Astrocyte (in vitro differentiated cells and primary cell): ENCODE results near the gene EFCC1.

Experiments used
- EZH2 ChIP-seq: IDR thresholded peaks from 2 replicates; pipeline ENCODE4 v1.6.1; 2012; ENCODE audit warnings: mild to moderate bottlenecking, low read length, inconsistent platforms; ENCODE audit not compliant: insufficient read depth
- TF ChIP-seq, protein P1 (sequence below): IDR thresholded peaks from 2 replicates; pipeline ENCODE4 v1.5.1; 2011; ENCODE audit warnings: low read depth, mild to moderate bottlenecking, inconsistent platforms, low read length, moderate library complexity; ENCODE audit not compliant: insufficient read depth

DNA sequence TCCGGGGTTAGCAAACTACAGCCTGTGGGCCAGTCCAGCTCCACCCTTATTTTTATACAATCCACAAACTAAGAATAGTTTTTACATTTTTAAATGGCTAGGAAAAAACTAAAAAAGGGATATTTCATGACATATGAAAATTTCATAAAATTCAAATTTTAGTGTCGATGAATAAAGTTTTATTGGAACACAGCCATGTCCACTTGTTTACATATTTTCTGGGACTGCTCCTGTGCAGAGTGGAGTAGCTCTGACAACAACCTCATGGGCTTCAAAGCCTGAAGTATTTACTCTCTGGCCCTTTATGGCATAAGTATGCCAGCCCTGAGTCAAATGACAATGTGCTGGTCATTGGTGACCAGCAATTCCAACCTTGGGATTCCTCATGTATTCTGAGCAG is 17.2 kb downstream of the EFCC1 start:
- TF ChIP-seq EZH2 = no peak
- TF ChIP-seq, protein P1, sequence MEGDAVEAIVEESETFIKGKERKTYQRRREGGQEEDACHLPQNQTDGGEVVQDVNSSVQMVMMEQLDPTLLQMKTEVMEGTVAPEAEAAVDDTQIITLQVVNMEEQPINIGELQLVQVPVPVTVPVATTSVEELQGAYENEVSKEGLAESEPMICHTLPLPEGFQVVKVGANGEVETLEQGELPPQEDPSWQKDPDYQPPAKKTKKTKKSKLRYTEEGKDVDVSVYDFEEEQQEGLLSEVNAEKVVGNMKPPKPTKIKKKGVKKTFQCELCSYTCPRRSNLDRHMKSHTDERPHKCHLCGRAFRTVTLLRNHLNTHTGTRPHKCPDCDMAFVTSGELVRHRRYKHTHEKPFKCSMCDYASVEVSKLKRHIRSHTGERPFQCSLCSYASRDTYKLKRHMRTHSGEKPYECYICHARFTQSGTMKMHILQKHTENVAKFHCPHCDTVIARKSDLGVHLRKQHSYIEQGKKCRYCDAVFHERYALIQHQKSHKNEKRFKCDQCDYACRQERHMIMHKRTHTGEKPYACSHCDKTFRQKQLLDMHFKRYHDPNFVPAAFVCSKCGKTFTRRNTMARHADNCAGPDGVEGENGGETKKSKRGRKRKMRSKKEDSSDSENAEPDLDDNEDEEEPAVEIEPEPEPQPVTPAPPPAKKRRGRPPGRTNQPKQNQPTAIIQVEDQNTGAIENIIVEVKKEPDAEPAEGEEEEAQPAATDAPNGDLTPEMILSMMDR = no peak
